HepG2 (cell line): ENCODE measurements around the gene ANKS3. TPM values are rescaled to one million over a fixed set of nuclear protein-coding genes. Genes with fewer than 3 reads are reported as not detected.

Experiments used
- ATAC-seq: fragments of 200-7000 bp; cut with Tn5 transposase; 3 replicates; pipeline ENCODE4 v1.9.1; 2020; ENCODE audit warnings: mild to moderate bottlenecking, moderate library complexity
- BruUV-seq: library from RNA; stranded (reverse); fragments of 400-500 nt; replicated peaks from 2 replicates; lab custom pipeline; 2021; lab: Mats Ljungman, UMichigan
- CTCF ChIA-PET: fragments of 300-600 bp; formaldehyde crosslinking; extraction: SDS; loops from one replicate; lab custom pipeline; 2021; ENCODE audit warnings: low total read pairs, inconsistent platforms, low intra/inter-chr PET ratio; lab: Yijun Ruan, JAX
- POLR2A ChIA-PET: fragments of 350-600 bp; sonication (Branson Sonifier 250); formaldehyde crosslinking; loops from one replicate; lab custom pipeline; 2020; ENCODE audit warnings: antibody characterized with exemption, inconsistent platforms; lab: Yijun Ruan, JAX
- DNase-seq: peaks from one replicate; pipeline ENCODE4 v3.0.0-alpha.2; 2015; ENCODE audit warnings: low spot score
- FAIRE-seq: peaks from 3 replicates; lab custom pipeline; 2011; peaks lifted over from hg19 to GRCh38; lab: Jason Lieb, UNC
- H2AFZ ChIP-seq: one replicate; pipeline ENCODE4 v1.6.1; 2011; ENCODE audit warnings: low read length, inconsistent platforms
- H3K27ac ChIP-seq: fragments of 300-600 bp; 3 replicates; pipeline ENCODE4 v1.8.0; 2011; ENCODE audit warnings: mixed run types, mild to moderate bottlenecking, mixed read lengths, low read length, inconsistent platforms; ENCODE audit not compliant: insufficient read depth; ENCODE audit errors: extremely low read length
- H3K27me3 ChIP-seq, 2 experiments: fragments of 200-600 bp in 1 of 2; 2 replicates in 1 of 2; 3 replicates in 1 of 2; pipeline versions ENCODE4 v1.6.0 to v1.8.0; 2011; ENCODE audit warnings: low read length in 2 of 2, mild to moderate bottlenecking in 2 of 2, moderate library complexity in 2 of 2, inconsistent platforms in 1 of 2; ENCODE audit not compliant: insufficient read depth in 2 of 2, control insufficient read depth in 1 of 2
- H3K36me3 ChIP-seq, 2 experiments: fragments of 200-600 bp in 1 of 2; replicated peaks in 1 of 2; 2 replicates in 1 of 2; 3 replicates in 1 of 2; pipeline versions ENCODE4 v1.5.1 to v1.8.0; 2011; ENCODE audit warnings: low read length in 2 of 2, inconsistent platforms in 1 of 2; ENCODE audit not compliant: insufficient read depth in 2 of 2, control insufficient read depth in 1 of 2
- H3K4me1 ChIP-seq: 2 replicates; pipeline ENCODE4 v1.5.1; 2012; ENCODE audit warnings: low read length, inconsistent platforms; ENCODE audit not compliant: insufficient read depth
- H3K4me2 ChIP-seq: 2 replicates; pipeline ENCODE4 v1.6.0; 2011; ENCODE audit warnings: low read depth, low read length, inconsistent platforms
- H3K4me3 ChIP-seq, 3 experiments: fragments of 200-600 bp in 1 of 3; sonication (generic), shearing (Covaris generic) in 1 of 3; replicated peaks in 1 of 3; 2 replicates each; pipeline ENCODE4 v1.5.1; 2011 to 2016; ENCODE audit warnings: low read length in 3 of 3, inconsistent platforms in 2 of 3, low read depth in 2 of 3, mild to moderate bottlenecking in 2 of 3, control low read depth in 1 of 3, mixed read lengths in 1 of 3; ENCODE audit not compliant: insufficient read depth in 1 of 3
- H3K79me2 ChIP-seq: one replicate; pipeline ENCODE4 v1.6.1; 2011; ENCODE audit warnings: low read length, inconsistent platforms; ENCODE audit not compliant: insufficient read depth
- H3K9ac ChIP-seq: 2 replicates; pipeline ENCODE4 v1.6.0; 2011; ENCODE audit warnings: mild to moderate bottlenecking, low read depth, low read length, inconsistent platforms; ENCODE audit not compliant: insufficient read depth
- H3K9me3 ChIP-seq: 2 replicates; pipeline ENCODE4 v1.5.1; 2012; ENCODE audit warnings: mild to moderate bottlenecking, low read length
- H4K20me1 ChIP-seq: 2 replicates; pipeline ENCODE4 v1.6.0; 2011; ENCODE audit warnings: inconsistent platforms, mild to moderate bottlenecking, low read length, moderate library complexity; ENCODE audit not compliant: insufficient read depth
- AGO2 ChIP-seq: fragments of 200-400 bp; formaldehyde crosslinking; optimal IDR thresholded peaks from 2 replicates; pipeline ENCODE3; 2017; ENCODE audit warnings: mild to moderate bottlenecking, low read depth, low read length, moderate library complexity
- ARNTL ChIP-seq: sonication (generic); formaldehyde crosslinking; IDR thresholded peaks from 2 replicates; pipeline ENCODE4 v1.4.0; 2020; ENCODE audit warnings: mild to moderate bottlenecking, missing genetic modification reagents
- GATAD2A ChIP-seq: IDR thresholded peaks from 2 replicates; pipeline ENCODE4 v1.6.1; 2016
- GTF3A ChIP-seq: sonication (generic); formaldehyde crosslinking; conservative IDR thresholded peaks from 2 replicates; pipeline ENCODE4 v1.4.0; 2020; ENCODE audit warnings: mild to moderate bottlenecking, missing genetic modification reagents
- KMT2A ChIP-seq: sonication (generic); formaldehyde crosslinking; IDR thresholded peaks from 2 replicates; pipeline ENCODE4 v1.4.0; 2020; ENCODE audit warnings: missing genetic modification reagents
- MBNL3 ChIP-seq: fragments of 250-450 bp; sonication (Bioruptor Pico); conservative IDR thresholded peaks from 2 replicates; pipeline ENCODE4 v1.8.0; 2022; ENCODE audit warnings: mild to moderate bottlenecking, inconsistent platforms
- MED1 ChIP-seq: sonication (generic); formaldehyde crosslinking; IDR thresholded peaks from 2 replicates; pipeline ENCODE4 v1.4.0; 2020; ENCODE audit warnings: missing genetic modification reagents
- MXI1 ChIP-seq: IDR thresholded peaks from 3 replicates; pipeline ENCODE4 v1.6.1; 2012; ENCODE audit warnings: low read depth, low read length, inconsistent platforms, borderline replicate concordance
- NFKB2 ChIP-seq: sonication (generic); formaldehyde crosslinking; IDR thresholded peaks from 2 replicates; pipeline ENCODE4 v1.4.0; 2020; ENCODE audit warnings: missing genetic modification reagents, borderline replicate concordance
- NR2F2 ChIP-seq: IDR thresholded peaks from 2 replicates; pipeline ENCODE4 v1.6.1; 2012; ENCODE audit warnings: low read depth, inconsistent platforms, borderline replicate concordance
- RXRA ChIP-seq: sonication (generic); formaldehyde crosslinking; IDR thresholded peaks from 2 replicates; pipeline ENCODE4 v1.5.1; 2020; ENCODE audit warnings: missing genetic modification reagents
- SALL1 ChIP-seq: sonication (generic); formaldehyde crosslinking; IDR thresholded peaks from 2 replicates; pipeline ENCODE4 v1.8.0; 2022; ENCODE audit warnings: mild to moderate bottlenecking, missing genetic modification reagents
- SAP130 ChIP-seq: IDR thresholded peaks from 2 replicates; pipeline ENCODE4 v1.6.1; 2016; ENCODE audit warnings: low read depth
- SIN3A ChIP-seq: IDR thresholded peaks from 2 replicates; pipeline ENCODE4 v1.6.1; 2011; ENCODE audit warnings: low read depth, mild to moderate bottlenecking, control low read depth, low read length, borderline replicate concordance
- SP140L ChIP-seq: sonication (generic); formaldehyde crosslinking; IDR thresholded peaks from 2 replicates; pipeline ENCODE4 v1.4.0; 2020; ENCODE audit warnings: missing genetic modification reagents, borderline replicate concordance
- TEAD3 ChIP-seq: optimal IDR thresholded peaks from 2 replicates; pipeline ENCODE3; 2016; ENCODE audit warnings: borderline replicate concordance
- ZBTB2 ChIP-seq: sonication (generic); formaldehyde crosslinking; IDR thresholded peaks from 2 replicates; pipeline ENCODE4 v1.8.0; 2022; ENCODE audit warnings: low read depth, missing genetic modification reagents
- ZNF263 ChIP-seq: sonication (generic); formaldehyde crosslinking; IDR thresholded peaks from 2 replicates; pipeline ENCODE4 v1.4.0; 2020; ENCODE audit warnings: missing genetic modification reagents
- ZNF788 ChIP-seq: sonication (generic); formaldehyde crosslinking; IDR thresholded peaks from 2 replicates; pipeline ENCODE4 v1.5.0; 2020; ENCODE audit warnings: mild to moderate bottlenecking, missing genetic modification reagents, borderline replicate concordance
- WGBS: methylation state at CpG from one replicate; pipeline ENCODE4 v1.1.6; 2017; ENCODE audit warnings: low lambda C conversion rate; 5-methylcytosine and 5-hydroxymethylcytosine counted together
- in situ Hi-C: cut with HindIII; loops from 2 replicates; pipeline ENCODE4 v1.10.0; 2017; ENCODE audit warnings: low pct_unique_long_range_greater_than_20kb; ENCODE audit not compliant: extremely low pct_ligation_motif_present
- intact Hi-C: fragments of 100-400 bp; cut with micrococcal nuclease; formaldehyde crosslinking; loops from one replicate; pipeline ENCODE4 v1.10.0; 2022; ENCODE audit not compliant: unreplicated experiment
- polyA plus RNA-seq, 8 experiments: library from polyadenylated mRNA; depleted of rRNA in 3 of 8; stranded (reverse) in 7 of 8; unstranded in 1 of 8; fragments of >200 nt; fragmentation: Illumina TruSeq in 4 of 8; extraction: Trizol in 4 of 8; gene quantifications; 2 replicates each; pipeline versions ENCODE4 v1.2.1 to v1.2.3, GENCODE V29; 2011 to 2016; ENCODE audit warnings: low read depth in 4 of 8, missing spikeins in 1 of 8, mixed read lengths in 1 of 8; ENCODE audit not compliant: insufficient read depth in 1 of 8
- total RNA-seq, 5 experiments: library from RNA; depleted of rRNA; stranded (reverse); fragments of >200 nt; fragmentation: Illumina TruSeq; extraction: Trizol; gene quantifications; 2 replicates each; pipeline ENCODE4 v1.2.3, GENCODE V29; 2016; ENCODE audit warnings: low read depth in 1 of 5
- TF ChIP-seq, protein P1 (sequence below): sonication (generic); formaldehyde crosslinking; IDR thresholded peaks from 2 replicates; pipeline ENCODE4 v1.8.1; 2023; ENCODE audit warnings: missing genetic modification reagents, inconsistent platforms, borderline replicate concordance
- TF ChIP-seq, protein P2 (sequence below): fragments of 450-650 bp; IDR thresholded peaks from 2 replicates; pipeline ENCODE4 v1.6.1; 2016

Gene ANKS3
- total and polyA plus RNA-seq, 2 of the 13 experiments (the other 11 are each of a cell fraction or from before 2014, with no cell fraction given) = 11.4 to 15.9 TPM

DNA sequence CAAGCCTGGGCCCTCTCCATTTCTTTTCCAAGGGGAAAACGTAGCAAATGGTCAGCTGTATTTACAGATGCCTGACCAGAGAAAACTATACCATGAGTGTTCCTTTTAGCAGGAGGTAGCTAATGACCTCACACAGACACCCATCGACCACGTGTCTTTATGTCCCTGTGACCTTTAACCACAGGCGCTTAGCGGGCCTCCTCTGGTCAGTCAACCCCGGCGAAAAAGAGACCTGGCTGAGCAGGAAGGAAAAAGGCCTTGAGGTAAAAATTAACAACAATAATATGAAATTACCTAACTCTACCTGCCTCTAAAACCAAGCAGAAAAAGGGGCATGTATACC is 31.6 kb downstream of the ANKS3 start (continued):
- TF ChIP-seq GATAD2A (peak; percentile 35; the same call in 1 of the 2 replicates), MXI1 (no peak), MED1 (peak; percentile 51; the same call in 1 of the 2 replicates), SAP130 (CRISPR knock-in tag) (peak; percentile 69), MBNL3 (CRISPR knock-in tag) (no peak), SIN3A (0 out of 2 replicates have a peak, but pooled peaks have one; percentile 24), KMT2A (CRISPR knock-in tag) (0 out of 2 replicates have a peak, but pooled peaks have one; percentile 22), ARNTL (CRISPR knock-in tag) (peak; percentile 45; the same call in 1 of the 2 replicates)
- TF ChIP-seq, protein P1, sequence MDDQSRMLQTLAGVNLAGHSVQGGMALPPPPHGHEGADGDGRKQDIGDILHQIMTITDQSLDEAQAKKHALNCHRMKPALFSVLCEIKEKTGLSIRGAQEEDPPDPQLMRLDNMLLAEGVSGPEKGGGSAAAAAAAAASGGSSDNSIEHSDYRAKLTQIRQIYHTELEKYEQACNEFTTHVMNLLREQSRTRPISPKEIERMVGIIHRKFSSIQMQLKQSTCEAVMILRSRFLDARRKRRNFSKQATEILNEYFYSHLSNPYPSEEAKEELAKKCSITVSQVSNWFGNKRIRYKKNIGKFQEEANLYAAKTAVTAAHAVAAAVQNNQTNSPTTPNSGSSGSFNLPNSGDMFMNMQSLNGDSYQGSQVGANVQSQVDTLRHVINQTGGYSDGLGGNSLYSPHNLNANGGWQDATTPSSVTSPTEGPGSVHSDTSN (CRISPR knock-in tag) = no peak
- TF ChIP-seq, protein P2, sequence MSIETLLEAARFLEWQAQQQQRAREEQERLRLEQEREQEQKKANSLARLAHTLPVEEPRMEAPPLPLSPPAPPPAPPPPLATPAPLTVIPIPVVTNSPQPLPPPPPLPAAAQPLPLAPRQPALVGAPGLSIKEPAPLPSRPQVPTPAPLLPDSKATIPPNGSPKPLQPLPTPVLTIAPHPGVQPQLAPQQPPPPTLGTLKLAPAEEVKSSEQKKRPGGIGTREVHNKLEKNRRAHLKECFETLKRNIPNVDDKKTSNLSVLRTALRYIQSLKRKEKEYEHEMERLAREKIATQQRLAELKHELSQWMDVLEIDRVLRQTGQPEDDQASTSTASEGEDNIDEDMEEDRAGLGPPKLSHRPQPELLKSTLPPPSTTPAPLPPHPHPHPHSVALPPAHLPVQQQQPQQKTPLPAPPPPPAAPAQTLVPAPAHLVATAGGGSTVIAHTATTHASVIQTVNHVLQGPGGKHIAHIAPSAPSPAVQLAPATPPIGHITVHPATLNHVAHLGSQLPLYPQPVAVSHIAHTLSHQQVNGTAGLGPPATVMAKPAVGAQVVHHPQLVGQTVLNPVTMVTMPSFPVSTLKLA = peak; percentile 44; the same call in 1 of the 2 replicates

DNA sequence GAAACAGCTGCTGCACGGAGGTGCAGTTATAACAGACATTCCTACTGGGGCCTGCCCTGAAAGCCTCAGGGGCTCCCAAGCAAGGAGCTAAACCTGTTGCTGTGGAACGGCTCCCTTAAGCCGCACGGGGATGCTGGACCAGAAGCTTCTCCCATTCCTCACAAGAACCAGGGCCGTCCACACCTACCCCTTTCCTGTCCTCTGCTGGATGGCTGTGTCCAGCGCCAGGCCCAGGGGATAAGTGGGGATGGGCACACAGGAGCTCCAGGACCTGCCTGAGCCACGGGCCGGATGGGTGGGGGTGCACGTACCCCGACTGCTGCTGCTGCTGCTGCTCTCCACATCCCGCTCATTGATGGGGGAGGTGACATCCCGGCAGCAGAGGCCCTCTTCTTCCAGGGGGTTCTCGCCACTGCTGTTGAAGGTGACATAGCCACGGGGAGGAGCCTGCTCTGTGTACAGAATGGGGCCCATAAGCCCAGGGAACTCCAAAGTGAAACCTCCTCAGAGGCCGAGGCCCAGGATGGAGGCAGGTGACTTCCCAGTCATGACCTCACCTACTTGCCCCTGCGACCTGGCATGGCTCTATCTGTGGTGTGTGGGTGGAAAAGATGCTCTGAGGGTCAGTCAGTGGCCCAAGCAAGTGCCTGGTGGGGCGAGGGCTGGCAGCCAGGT is 32.1 kb downstream of the ANKS3 start:
- DNase-seq (no peak), FAIRE-seq (no peak), ATAC-seq (peak; percentile 3)
- no peaks in the 10 kb centered on the region for H3K27me3 ChIP-seq
- H3K9ac ChIP-seq = peak overlapping the region; percentile 18; the same call in 1 of the 2 replicates
- intact Hi-C loops = no loop called here
- CTCF ChIA-PET = no interaction called here
- no peak overlapping the region for H2AFZ ChIP-seq
- peak overlapping the region; percentile 67 for H3K27ac ChIP-seq
- H4K20me1 ChIP-seq = no peaks in the 10 kb centered on the region
- WGBS = 86% methylated on average over 6 of the region's 17 CpGs
- H3K4me2 ChIP-seq = peak overlapping the region; percentile 41; the same call in 1 of the 2 replicates
- no peak overlapping the region for H3K4me3 ChIP-seq
- no peaks in the 10 kb centered on the region for H3K9me3 ChIP-seq
- H3K4me1 ChIP-seq = peaks cover 31% of the 10 kb centered on the region
- H3K36me3 ChIP-seq = peaks cover 35 to 61% of the 10 kb centered on the region in 2 experiments
- no peaks in the 10 kb centered on the region for H3K79me2 ChIP-seq
- no TSS peak for BruUV-seq
- in situ Hi-C loops = no loop called here
- POLR2A ChIA-PET = interaction anchor here (1.6 kb wide), 1 partner anchor 9 kb away, joined by 8 read pairs; the partner anchor contains the start of gene NUDT16L1
- TF ChIP-seq NFKB2 (CRISPR knock-in tag) (0 out of 2 replicates have a peak, but pooled peaks have one; percentile 26), TEAD3 (peak; percentile 20), ZBTB2 (CRISPR knock-in tag) (no peak), ZNF263 (CRISPR knock-in tag) (peak; percentile 75), AGO2 (peak; percentile 37), NR2F2 (no peak), RXRA (CRISPR knock-in tag) (0 out of 2 replicates have a peak, but pooled peaks have one; percentile 29), GTF3A (CRISPR knock-in tag) (no peak), SP140L (CRISPR knock-in tag) (no peak), SALL1 (CRISPR knock-in tag) (peak; percentile 39; the same call in 1 of the 2 replicates), ZNF788 (CRISPR knock-in tag) (0 out of 2 replicates have a peak, but pooled peaks have one; percentile 42)
